GM12865 (cell line): ENCODE results near the gene CDH9.

Source experiments
- DNase-seq: peaks from one replicate; pipeline ENCODE4 v3.0.0; 2010; ENCODE audit warnings: low read depth
- H3K4me3 ChIP-seq: 2 replicates; pipeline ENCODE4 v1.5.1; 2011; ENCODE audit warnings: mild to moderate bottlenecking, low read depth, low read length, control low read depth
- CTCF ChIP-seq: IDR thresholded peaks from 2 replicates; pipeline ENCODE4 v1.5.1; 2011; ENCODE audit warnings: low read length, control low read depth, low read depth, inconsistent platforms; ENCODE audit not compliant: insufficient read depth; ENCODE audit errors: missing control alignments

The CDH9 gene, protein sequence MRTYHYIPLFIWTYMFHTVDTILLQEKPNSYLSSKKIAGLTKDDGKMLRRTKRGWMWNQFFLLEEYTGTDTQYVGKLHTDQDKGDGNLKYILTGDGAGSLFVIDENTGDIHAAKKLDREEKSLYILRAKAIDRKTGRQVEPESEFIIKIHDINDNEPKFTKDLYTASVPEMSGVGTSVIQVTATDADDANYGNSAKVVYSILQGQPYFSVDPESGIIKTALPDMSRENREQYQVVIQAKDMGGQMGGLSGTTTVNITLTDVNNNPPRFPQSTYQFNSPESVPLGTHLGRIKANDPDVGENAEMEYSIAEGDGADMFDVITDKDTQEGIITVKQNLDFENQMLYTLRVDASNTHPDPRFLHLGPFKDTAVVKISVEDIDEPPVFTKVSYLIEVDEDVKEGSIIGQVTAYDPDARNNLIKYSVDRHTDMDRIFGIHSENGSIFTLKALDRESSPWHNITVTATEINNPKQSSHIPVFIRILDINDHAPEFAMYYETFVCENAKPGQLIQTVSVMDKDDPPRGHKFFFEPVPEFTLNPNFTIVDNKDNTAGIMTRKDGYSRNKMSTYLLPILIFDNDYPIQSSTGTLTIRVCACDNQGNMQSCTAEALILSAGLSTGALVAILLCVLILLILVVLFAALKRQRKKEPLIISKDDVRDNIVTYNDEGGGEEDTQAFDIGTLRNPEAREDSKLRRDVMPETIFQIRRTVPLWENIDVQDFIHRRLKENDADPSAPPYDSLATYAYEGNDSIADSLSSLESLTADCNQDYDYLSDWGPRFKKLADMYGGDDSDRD

GRCh38 chr5:27038476-27038875 is at the start of gene CDH9:
Gene CDH9 (minus strand): TSS chr5:27038586. CDS start chr5:26988333, 50,253 bp downstream.
- no peak within 1 kb of the TSS for H3K4me3 ChIP-seq
- DNase-seq = no peak
- no peak for TF ChIP-seq CTCF

DNA sequence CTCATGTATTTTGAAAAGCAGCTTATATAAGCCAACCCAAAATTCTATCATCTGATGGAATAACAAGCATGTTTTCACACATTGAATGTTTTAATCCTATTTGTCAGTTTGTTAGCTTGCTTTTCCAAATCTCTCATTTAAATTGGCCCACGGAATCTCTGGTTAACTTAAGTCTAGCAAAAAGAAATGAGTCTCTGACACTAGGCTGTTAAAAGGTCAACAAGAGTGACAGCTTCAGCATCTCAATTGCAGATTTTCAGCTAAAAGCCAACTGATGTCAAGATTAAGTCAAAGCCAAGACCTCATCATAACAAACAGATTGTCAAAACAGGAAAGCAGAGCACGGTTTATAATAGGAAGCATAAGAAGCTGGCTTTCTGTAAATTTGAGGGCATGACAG is 49.4 kb upstream of the CDH9 start:
- no peak overlapping the region for H3K4me3 ChIP-seq
- no peak for DNase-seq
- TF ChIP-seq CTCF = no peak

DNA sequence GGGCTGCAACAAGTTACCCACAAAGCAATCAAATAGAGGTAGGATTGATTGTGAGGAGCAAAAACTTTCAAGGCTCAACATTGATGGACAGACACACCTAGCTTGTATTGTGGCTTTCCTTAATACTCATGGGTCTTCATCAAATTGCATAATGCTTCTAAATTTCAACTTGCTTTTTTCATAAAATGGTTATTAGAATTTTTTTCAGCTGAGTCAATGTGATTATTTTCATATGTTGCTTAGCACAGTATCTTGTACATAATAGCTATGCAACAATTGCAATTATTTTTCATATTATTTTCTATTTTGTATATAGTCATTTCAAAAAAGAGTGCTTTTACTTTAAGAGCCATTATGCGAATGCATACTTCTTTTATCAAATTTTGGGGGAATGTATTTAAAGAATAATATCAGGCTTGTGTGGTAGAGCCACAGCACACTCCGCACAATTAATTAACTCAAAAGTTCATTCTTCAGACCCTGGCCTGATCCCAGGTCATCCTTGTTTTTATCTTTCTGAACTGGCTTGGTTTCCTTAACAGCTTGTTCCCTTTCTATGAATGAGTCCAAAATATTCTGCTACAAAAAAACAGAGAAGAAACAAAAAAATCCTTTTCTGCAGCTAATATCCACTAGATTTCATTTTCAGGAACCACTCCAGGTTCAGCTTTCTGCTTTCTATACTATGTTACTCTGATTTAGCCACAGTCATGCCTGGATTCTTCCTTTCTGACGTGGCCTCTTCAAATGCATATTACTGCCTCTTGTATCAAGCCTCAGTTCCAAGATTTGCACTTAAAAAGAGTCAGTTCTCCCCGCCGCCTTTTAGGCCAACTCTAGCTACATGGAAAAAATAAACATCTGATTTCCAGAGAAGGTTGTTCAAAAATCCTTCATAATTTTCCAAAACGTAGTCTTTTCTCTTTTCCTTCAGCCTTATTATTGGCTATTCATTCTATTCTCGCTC is 45.3 kb upstream of the CDH9 start:
- H3K4me3 ChIP-seq = no peak overlapping the region
- TF ChIP-seq CTCF = no peak
- no peak for DNase-seq

DNA sequence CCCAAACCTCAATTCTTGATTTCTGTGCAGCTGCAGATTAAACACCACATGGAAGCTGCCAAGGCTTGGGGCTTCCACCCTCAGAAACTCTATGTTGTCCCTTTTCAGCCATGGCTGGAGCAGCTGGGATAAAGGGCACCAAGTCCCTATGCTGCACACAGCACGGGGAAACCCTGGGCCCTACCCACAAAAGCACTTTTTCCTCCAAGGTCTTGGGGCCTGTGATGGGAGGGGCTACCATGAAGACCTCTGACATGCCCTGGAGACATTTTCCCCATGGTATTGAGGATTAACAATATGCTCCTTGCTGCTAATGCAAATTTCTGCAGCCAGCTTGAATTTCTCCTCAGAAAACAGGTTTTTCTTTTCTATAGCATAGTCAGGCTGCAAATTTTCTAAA is 41.8 kb upstream of the CDH9 start:
- no peak for DNase-seq
- H3K4me3 ChIP-seq = no peak overlapping the region
- no peak for TF ChIP-seq CTCF

DNA sequence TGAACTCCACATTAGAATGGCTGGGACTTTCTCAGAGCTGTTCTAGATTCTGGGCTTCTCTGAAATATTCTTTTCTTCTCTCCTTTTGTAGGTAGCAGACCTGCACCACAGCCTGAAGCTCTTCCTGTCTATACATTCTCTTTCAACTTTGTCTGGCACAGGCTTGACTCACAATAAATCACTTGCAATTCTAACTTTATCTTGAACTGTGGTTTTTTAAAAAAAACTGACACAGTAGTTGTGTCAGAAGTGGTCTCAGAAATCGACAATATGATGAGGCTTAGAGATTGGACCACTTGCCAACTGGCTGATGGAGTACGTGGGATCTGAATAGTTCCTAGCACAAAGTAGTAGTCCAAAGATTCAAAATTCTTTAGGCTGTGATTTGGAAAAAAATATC is 24.1 kb upstream of the CDH9 start:
- no peak for DNase-seq
- H3K4me3 ChIP-seq = no peak overlapping the region
- TF ChIP-seq CTCF = no peak

- no peak for DNase-seq
- H3K4me3 ChIP-seq = no peak overlapping the region
- TF ChIP-seq CTCF = no peak
Measured at GRCh38 chr5:27048510-27048909, 10.1 kb upstream of the CDH9 start.
